ENCODE results near the gene ENDOG. TPM values are rescaled to one million over a fixed set of nuclear protein-coding genes. Genes with fewer than 3 reads are reported as not detected.
A peak's percentile ranks its signal among the peaks of the same experiment; 100 is the strongest.

The ENDOG gene
- total RNA-seq, 1 experiment from 2014 or later: 22.9 TPM

- no peak for DNase-seq (ENCODE audit: low read depth)
Measured at GRCh38 chr9:128800061-128800460, 18.2 kb upstream of the ENDOG start.

GRCh38 chr9:128802482-128802881, 15.8 kb upstream of the ENDOG start:
- no peak for DNase-seq (ENCODE audit: low read depth)

- DNase-seq (ENCODE audit: low read depth): no peak
Measured at GRCh38 chr9:128805661-128806060, 12.6 kb upstream of the ENDOG start.

- no peak for DNase-seq (ENCODE audit: low read depth)
Measured at GRCh38 chr9:128807827-128808226, 10.5 kb upstream of the ENDOG start.

GRCh38 chr9:128808543-128808942, 9.8 kb upstream of the ENDOG start:
- DNase-seq (ENCODE audit: low read depth): no peak

- DNase-seq (ENCODE audit: low read depth): no peak
Measured at GRCh38 chr9:128809036-128809599, 9.2 kb upstream of the ENDOG start.

GRCh38 chr9:128809831-128810230, 8.5 kb upstream of the ENDOG start:
- no peak for DNase-seq (ENCODE audit: low read depth)

GRCh38 chr9:128810873-128811272, 7.4 kb upstream of the ENDOG start:
- DNase-seq (ENCODE audit: low read depth): no peak

GRCh38 chr9:128818839-128819715, 777 bp downstream of the ENDOG start:
- peak; percentile 23 for DNase-seq (ENCODE audit: low read depth)

GRCh38 chr9:128819716-128820664, 1.7 kb downstream of the ENDOG start:
- peak; percentile 51 for DNase-seq (ENCODE audit: low read depth)

GRCh38 chr9:128820665-128821583, 2.6 kb downstream of the ENDOG start:
- DNase-seq (ENCODE audit: low read depth): no peak

- DNase-seq (ENCODE audit: low read depth): no peak
Measured at GRCh38 chr9:128821584-128822406, 3.5 kb downstream of the ENDOG start.

- no peak for DNase-seq (ENCODE audit: low read depth)
Measured at GRCh38 chr9:128822407-128823042, 4.2 kb downstream of the ENDOG start.

- no peak for DNase-seq (ENCODE audit: low read depth)
Measured at GRCh38 chr9:128823362-128823902, 5.1 kb downstream of the ENDOG start.

- DNase-seq (ENCODE audit: low read depth): no peak
Measured at GRCh38 chr9:128823903-128824406, 5.7 kb downstream of the ENDOG start.

GRCh38 chr9:128824911-128825310, 6.6 kb downstream of the ENDOG start:
- no peak for DNase-seq (ENCODE audit: low read depth)

GRCh38 chr9:128825923-128826700, 7.8 kb downstream of the ENDOG start:
- no peak for DNase-seq (ENCODE audit: low read depth)

GRCh38 chr9:128828267-128828666, 10.0 kb downstream of the ENDOG start:
- no peak for DNase-seq (ENCODE audit: low read depth)
